IPS-18a (cell line): ENCODE data around the gene ABLIM2.

Experiments
- H3K27ac ChIP-seq: one replicate; pipeline ENCODE4 v1.5.1; 2013; ENCODE audit warnings: low read length
- H3K27me3 ChIP-seq: one replicate; pipeline ENCODE4 v1.6.1; 2013; ENCODE audit warnings: mild to moderate bottlenecking, low read length; ENCODE audit not compliant: control insufficient read depth, insufficient read depth
- H3K36me3 ChIP-seq: one replicate; pipeline ENCODE4 v1.6.1; 2013; ENCODE audit warnings: low read depth, low read length; ENCODE audit not compliant: control insufficient read depth
- H3K4me1 ChIP-seq: one replicate; pipeline ENCODE4 v1.6.1; 2013; ENCODE audit warnings: low read depth, low read length; ENCODE audit not compliant: control insufficient read depth
- H3K4me3 ChIP-seq: one replicate; pipeline ENCODE4 v1.5.1; 2013; ENCODE audit warnings: low read length
- H3K9ac ChIP-seq: one replicate; pipeline ENCODE4 v1.6.1; 2013; ENCODE audit warnings: mild to moderate bottlenecking, low read length, moderate library complexity
- H3K9me3 ChIP-seq: one replicate; pipeline ENCODE4 v1.6.1; 2013; ENCODE audit warnings: low read depth, low read length; ENCODE audit not compliant: control insufficient read depth

Gene ABLIM2

DNA sequence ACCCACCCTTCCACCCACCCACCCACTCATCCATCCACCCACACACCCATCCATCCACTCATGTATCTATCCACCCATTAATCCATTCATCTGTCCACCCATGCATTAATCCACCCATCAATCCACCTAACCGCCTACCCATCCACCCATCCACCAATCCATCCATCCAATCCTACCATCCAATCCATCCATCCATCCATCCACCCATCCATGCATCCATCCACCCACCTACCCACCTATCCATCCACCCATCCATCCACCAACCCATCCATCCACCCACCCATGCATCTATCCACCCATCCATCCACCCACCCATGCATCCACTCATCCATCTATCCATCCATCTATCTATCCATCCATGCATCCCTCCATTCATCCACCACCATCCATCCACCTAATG lies 184.2 kb downstream of the ABLIM2 start:
- Histone ChIP-seq H3K9me3 (no peaks in the 10 kb centered on the region), H3K27ac (no peak overlapping the region), H3K9ac (no peak overlapping the region), H3K4me3 (no peak overlapping the region), H3K27me3 (no peaks in the 10 kb centered on the region), H3K36me3 (no peaks in the 10 kb centered on the region), H3K4me1 (peaks cover 10% of the 10 kb centered on the region)

DNA sequence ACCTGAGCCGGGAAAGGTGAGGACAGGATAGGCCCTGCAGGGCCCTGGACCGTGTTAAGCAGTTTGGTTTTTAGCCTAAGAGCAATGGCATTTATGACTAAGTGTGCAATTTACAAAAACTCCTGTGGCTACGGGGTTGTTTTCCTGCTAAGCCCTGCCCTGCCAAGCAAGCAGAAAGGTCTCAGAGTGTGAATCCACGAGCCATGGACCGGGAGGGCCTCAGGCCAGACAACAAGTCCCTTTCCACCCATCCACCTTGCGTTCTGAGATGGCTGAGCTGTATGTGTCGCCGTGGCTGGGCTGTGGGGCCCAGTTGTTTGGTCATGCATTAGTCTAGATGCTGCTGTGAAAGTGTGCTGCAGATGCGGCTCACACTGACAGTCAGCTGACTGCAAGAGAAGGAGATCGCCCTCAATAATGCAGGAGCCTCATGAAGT lies 185.1 kb downstream of the ABLIM2 start:
- H3K4me1 ChIP-seq, result peaks cover 8% of the 10 kb centered on the region
- no peak overlapping the region for H3K27ac ChIP-seq
- no peak overlapping the region for H3K4me3 ChIP-seq
- H3K9ac ChIP-seq, result no peak overlapping the region
- no peaks in the 10 kb centered on the region for H3K36me3 ChIP-seq
- H3K27me3 ChIP-seq, result no peaks in the 10 kb centered on the region
- no peaks in the 10 kb centered on the region for H3K9me3 ChIP-seq

DNA sequence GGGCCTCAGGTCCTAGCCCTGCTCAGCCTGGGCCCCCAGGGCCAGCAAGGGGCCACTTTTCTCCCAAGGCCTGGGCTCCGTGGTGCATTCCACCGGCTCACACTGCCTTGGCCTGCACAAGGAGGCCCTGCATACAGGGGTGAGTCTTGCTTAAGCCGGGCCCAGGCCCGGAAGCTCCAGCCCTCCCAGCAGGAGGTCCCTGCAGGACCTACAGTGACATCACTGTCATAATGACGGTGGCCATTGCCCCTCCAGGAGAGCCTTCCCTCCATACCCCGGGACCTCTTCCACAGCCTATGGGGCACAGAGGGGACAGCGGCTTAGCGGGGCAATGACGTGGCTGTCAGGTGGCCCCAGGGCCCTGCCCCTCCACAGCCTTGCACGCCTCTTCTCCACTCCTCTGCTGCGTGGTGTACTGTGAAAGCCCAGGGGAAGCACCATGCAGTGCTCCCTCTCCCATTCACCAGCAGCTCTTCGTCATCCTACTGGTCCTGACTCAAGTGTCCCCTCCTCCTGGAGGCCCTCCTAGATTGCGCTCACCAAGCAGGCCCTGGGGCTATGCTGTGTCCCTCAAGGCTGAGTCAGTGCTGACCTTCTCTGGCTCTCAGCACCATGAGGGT lies 186.6 kb downstream of the ABLIM2 start:
- no peak overlapping the region for H3K4me3 ChIP-seq
- peaks cover 8% of the 10 kb centered on the region for H3K4me1 ChIP-seq
- H3K9me3 ChIP-seq, result no peaks in the 10 kb centered on the region
- H3K36me3 ChIP-seq, result no peaks in the 10 kb centered on the region
- no peak overlapping the region for H3K27ac ChIP-seq
- H3K9ac ChIP-seq, result no peak overlapping the region
- H3K27me3 ChIP-seq, result no peaks in the 10 kb centered on the region

DNA sequence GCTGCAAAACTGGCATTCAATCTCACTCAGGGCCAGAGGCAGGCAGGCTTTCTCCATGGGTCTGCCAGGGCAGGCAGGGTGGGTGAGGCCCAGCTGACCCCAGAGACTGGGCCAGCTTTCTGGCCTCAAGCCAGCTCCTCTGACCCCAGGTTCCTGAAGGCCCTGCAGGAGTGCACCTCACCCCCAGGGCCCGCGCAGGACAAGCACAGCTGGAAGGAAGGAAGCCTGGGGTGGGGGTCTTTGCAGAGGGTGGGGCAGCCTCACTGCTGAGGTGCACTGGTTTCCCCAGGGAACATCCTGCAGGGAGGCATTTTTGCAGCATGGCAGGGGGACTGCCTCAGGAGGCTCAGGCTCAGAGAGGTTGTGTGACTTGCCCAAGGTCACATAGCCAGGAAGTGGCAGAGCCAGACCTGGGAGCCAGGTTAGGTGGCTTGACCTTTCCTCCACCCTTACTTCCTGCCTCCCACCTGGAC lies 187.4 kb downstream of the ABLIM2 start:
- Histone ChIP-seq H3K36me3 (no peaks in the 10 kb centered on the region), H3K9me3 (no peaks in the 10 kb centered on the region), H3K27me3 (no peaks in the 10 kb centered on the region), H3K4me3 (no peak overlapping the region), H3K4me1 (peaks cover 8% of the 10 kb centered on the region), H3K9ac (no peak overlapping the region), H3K27ac (no peak overlapping the region)

DNA sequence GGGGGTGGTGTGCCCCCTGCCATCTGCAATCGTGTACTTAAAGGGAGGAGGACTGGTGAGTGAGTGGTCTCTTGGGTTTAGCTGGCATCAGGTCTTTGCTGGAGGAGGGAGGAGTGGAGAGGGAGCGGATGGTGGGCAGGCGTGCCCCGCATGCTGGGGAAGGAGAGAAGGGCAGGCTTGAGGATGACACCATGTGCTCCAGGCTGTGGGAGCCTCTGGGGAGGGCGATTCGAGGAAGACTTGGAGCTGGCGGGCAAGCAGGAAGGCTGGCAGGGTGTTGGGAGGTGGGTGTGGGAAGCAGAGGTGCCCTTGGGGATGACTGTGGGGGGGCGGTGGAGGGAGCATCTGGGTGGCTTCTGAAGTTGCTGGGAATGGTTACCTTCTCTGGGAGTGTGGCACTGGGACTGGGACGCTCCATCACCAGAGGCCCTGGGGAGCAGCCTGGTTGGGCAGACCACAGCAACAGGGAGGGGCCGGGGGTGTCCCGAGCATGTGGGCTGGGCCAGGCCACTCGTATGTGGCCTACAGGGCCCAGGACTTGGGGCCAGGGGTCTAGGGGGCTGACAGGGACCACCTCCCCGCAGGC lies 188.2 kb downstream of the ABLIM2 start:
- H3K27me3 ChIP-seq, result no peaks in the 10 kb centered on the region
- no peaks in the 10 kb centered on the region for H3K36me3 ChIP-seq
- H3K27ac ChIP-seq, result no peak overlapping the region
- peaks cover 8% of the 10 kb centered on the region for H3K4me1 ChIP-seq
- H3K9ac ChIP-seq, result no peak overlapping the region
- H3K9me3 ChIP-seq, result no peaks in the 10 kb centered on the region
- no peak overlapping the region for H3K4me3 ChIP-seq

DNA sequence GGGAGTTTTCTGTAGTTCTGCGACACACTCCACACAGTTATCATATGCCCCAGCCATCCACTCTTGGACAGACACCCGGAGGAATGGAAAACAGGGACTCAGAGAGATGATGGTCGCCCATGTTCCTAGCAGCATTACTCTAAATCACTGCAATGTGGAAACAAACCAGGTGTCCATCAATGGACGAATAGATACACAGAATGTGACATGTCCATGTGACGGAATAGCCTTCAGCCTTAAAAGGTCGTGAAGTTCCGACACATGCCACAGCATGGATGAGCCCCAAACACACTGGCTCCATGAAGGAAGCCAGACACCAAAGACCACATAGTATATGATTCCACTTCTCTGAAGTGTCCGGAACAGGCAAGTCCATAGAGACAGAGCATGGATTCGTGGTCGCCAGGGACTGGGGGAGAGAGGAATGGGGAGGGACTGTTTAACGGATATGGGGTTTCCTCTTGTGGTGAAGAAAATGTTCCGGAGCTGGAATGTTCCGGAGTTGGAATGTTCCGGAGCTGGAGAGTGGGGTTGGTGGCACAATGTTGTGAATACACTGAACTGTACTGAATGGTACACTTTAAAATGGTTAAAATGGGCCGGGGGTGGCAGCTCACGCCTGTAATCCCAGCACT lies 190.2 kb downstream of the ABLIM2 start:
- Histone ChIP-seq H3K4me3 (no peak overlapping the region), H3K27ac (no peak overlapping the region), H3K9me3 (no peaks in the 10 kb centered on the region), H3K36me3 (no peaks in the 10 kb centered on the region), H3K27me3 (no peaks in the 10 kb centered on the region), H3K9ac (no peak overlapping the region), H3K4me1 (peaks cover 8% of the 10 kb centered on the region)

DNA sequence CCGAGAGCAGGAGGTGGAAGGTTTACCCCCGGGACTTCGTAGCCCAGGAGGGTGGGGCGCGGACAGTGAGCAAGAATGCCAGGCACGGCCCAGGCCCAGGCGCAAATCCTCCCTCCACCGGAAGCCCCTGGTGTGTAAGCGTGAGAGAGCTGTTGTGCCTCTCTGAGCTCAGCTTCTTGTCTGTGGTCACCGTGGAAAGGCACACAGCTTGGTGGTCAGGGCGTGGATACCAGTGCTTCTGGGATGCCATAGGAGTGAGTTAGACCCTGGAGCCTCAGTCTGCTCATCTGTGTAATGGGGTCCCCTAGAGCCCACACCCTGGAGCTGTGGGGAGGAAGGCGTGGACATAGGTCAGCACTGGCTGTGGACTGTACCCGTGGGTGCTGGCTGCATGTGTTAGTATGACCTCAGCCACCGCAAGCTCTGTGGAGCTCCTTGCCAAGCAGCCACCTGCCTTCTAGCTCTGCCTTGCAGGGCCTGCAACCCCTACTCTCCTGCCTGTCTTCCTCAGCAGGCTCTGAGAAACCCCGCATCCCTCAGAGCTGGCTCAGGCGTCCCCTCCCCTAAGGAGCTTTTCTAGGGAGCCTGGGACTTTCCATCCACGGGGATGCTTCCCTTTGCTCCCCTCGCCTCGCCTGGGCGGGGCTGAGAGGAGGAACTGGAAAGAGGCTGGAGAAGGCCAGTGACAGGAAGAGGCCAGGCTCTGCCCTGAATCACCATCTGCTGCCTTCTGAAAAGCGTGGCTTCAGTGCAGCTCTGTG lies 190.9 kb downstream of the ABLIM2 start:
- Histone ChIP-seq H3K9me3 (no peaks in the 10 kb centered on the region), H3K27me3 (no peaks in the 10 kb centered on the region), H3K36me3 (no peaks in the 10 kb centered on the region), H3K4me1 (peaks cover 8% of the 10 kb centered on the region), H3K27ac (no peak overlapping the region), H3K4me3 (no peak overlapping the region), H3K9ac (no peak overlapping the region)

DNA sequence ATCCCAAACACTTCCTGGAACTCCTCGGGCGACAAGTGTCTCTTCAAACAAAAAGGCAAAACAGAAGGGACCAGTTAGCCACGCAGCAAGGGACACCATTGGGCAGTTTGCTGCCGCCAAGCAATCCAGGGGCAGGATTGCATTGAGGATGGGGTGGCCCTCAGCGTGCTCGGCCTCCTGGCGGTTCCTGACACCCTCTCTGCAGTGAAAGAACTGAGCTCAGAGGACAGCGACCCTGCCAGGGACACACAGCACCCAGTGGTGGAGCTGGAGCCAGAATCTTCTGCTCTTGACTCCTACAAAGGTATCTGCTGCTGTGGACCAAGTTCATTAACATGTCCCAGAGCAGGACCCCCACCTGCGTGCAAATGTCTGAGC lies 191.6 kb downstream of the ABLIM2 start:
- Histone ChIP-seq H3K4me1 (peaks cover 8% of the 10 kb centered on the region), H3K9ac (no peak overlapping the region), H3K36me3 (no peaks in the 10 kb centered on the region), H3K27me3 (no peaks in the 10 kb centered on the region), H3K4me3 (no peak overlapping the region), H3K9me3 (no peaks in the 10 kb centered on the region), H3K27ac (no peak overlapping the region)

DNA sequence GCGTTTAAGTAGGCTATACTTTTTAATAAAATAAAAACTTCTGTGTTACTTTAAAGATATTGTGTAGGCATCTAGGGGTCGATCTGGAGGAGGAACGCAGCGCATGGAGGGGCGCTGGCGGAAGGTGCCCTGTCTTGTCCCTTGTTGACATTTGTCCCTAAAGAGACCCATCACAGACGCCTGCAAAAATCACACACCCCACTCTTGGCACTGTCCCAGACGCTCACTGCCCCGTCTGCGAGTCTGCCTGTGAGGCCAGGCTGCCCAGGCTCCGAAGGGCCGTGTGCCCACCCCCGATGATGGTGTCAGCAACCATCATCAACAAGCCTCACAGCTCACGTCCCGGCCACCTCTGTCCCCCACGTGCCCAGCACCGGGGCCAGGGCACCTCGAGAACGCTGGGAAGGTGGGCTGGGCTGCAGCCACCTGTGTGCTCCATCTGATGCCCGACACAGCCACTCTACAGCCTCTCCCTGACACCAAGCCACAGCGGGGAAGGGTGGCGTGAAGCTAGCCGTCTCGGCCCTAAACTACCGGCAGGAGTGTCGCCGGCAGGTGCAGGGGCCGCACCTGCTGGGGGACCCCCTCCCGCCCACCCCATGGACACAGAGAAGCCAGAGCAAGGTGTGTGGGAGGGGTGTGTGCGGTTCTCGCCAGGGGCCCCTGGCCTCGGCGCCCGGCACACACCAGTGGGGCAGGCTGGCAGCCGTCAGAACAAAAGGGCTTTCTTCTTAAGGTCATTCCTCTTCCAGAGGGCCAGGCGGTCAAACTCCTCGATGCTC lies 192.1 kb downstream of the ABLIM2 start:
- Histone ChIP-seq H3K9me3 (no peaks in the 10 kb centered on the region), H3K4me1 (peaks cover 8% of the 10 kb centered on the region), H3K27me3 (no peaks in the 10 kb centered on the region), H3K36me3 (no peaks in the 10 kb centered on the region), H3K4me3 (no peak overlapping the region), H3K9ac (no peak overlapping the region), H3K27ac (no peak overlapping the region)

DNA sequence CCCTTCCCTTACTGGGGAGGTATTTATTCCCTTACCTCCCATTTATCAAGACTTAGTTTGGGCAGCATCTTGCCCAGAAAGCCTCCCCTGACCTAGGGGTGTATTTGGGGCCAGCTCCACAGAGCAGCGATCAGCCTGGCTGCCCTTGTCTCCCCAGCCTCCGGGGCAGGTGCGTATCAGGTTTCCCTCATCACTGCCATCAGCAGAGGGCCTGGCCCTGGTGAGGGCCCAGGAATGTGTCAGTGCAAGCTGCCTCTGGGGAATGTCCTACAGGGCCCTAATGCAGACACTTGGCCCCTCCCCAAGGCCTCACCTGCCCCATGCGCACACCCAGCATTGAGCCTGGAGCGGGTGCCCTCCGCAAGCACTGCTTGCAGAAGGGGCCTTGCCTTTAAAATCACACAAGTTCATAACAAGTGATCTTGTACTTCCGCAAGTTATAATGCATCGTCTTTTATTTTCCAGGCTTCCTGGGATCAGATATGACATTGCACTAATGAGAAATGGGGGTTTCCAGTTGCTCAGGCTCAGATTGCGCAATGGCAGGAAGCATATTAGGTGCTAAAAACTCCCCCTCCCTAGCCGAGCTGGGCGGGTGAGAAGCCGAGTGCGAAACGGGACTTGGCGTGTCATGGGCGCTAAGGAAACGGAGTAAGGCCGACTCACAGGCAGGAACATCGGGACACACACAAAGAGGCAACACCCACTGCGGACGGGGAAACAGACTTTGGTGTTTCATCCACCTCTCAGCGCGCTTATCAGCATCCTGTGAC lies 193.5 kb downstream of the ABLIM2 start:
- H3K27ac ChIP-seq, result no peak overlapping the region

More for the DNA sequence above, 193.5 kb downstream of the ABLIM2 start:
- H3K36me3 ChIP-seq, result no peaks in the 10 kb centered on the region
- H3K9me3 ChIP-seq, result no peaks in the 10 kb centered on the region
- peaks cover 13% of the 10 kb centered on the region for H3K4me1 ChIP-seq
- no peaks in the 10 kb centered on the region for H3K27me3 ChIP-seq
- H3K4me3 ChIP-seq, result no peak overlapping the region
- H3K9ac ChIP-seq, result no peak overlapping the region
